Naive thymus-derived CD8-positive, alpha-beta T cell (primary cell): ENCODE results near the gene EVI5. TPM values are rescaled to one million over a fixed set of nuclear protein-coding genes. Genes with fewer than 3 reads are reported as not detected.

Source experiments
- ATAC-seq, 2 donors: fragments of 150-1000 bp; cut with Tn5 transposase in 1 of 2; sonication (Bioruptor Pico), chemical (Tn5 transposase) in 1 of 2; 1 replicate in 1 of 2; 2 replicates in 1 of 2; pipeline ENCODE4 v1.10.0; 2021; ENCODE audit warnings: mild to moderate bottlenecking in 2 of 2, moderate library complexity in 2 of 2
- POLR2A ChIA-PET: fragments of 350-600 bp; sonication (Branson Sonifier 250); formaldehyde crosslinking; loops from one replicate; lab custom pipeline; 2021; ENCODE audit warnings: antibody characterized with exemption; lab: Charles Lee
- DNase-seq, 10 donors: peaks; one replicate each; pipeline versions ENCODE4 v3.0.0 to v3.0.0-alpha.2; 2020 to 2022
- H3K27ac Mint-ChIP-seq, 10 donors: one replicate each; pipeline ENCODE4 v1.8.0; 2020 to 2022; ENCODE audit warnings: mild to moderate bottlenecking in 10 of 10, mixed read lengths in 10 of 10, moderate library complexity in 4 of 10, inconsistent platforms in 1 of 10
- H3K27me3 Mint-ChIP-seq, 5 donors: one replicate each; pipeline ENCODE4 v1.8.0; 2021 to 2022; ENCODE audit warnings: mixed read lengths in 5 of 5
- H3K36me3 Mint-ChIP-seq, 3 donors: one replicate each; pipeline ENCODE4 v1.8.0; 2020 to 2022; ENCODE audit warnings: mixed read lengths in 3 of 3, mild to moderate bottlenecking in 2 of 3, inconsistent platforms in 1 of 3
- H3K4me1 Mint-ChIP-seq, 4 donors: one replicate each; pipeline ENCODE4 v1.8.0; 2021 to 2022; ENCODE audit warnings: mixed read lengths in 4 of 4
- H3K4me3 Mint-ChIP-seq, 10 donors: one replicate each; pipeline ENCODE4 v1.8.0; 2020 to 2022; ENCODE audit warnings: mild to moderate bottlenecking in 10 of 10, mixed read lengths in 10 of 10, moderate library complexity in 6 of 10, inconsistent platforms in 1 of 10
- H3K9me3 Mint-ChIP-seq, 9 donors: one replicate each; pipeline ENCODE4 v1.8.0; 2020 to 2022; ENCODE audit warnings: mixed read lengths in 9 of 9, mild to moderate bottlenecking in 3 of 9, inconsistent platforms in 1 of 9, moderate library complexity in 1 of 9
- polyA plus RNA-seq, 3 donors: library from polyadenylated mRNA; unstranded; fragments of 300-500 nt; fragmentation: Illumina TruSeq; gene quantifications; one replicate each; pipeline ENCODE4 v1.2.3, GENCODE V29; 2021
- total RNA-seq, 8 experiments: library from RNA in 2 of 8; stranded (reverse) in 2 of 8; gene quantifications; one replicate each; pipeline ENCODE4 v1.2.3 and lab custom pipeline; 2021 to 2026

Gene EVI5
- total and polyA plus RNA-seq, 5 experiments from 2014 or later: 0.18 to 1.8 (median 0.99) TPM

DNA sequence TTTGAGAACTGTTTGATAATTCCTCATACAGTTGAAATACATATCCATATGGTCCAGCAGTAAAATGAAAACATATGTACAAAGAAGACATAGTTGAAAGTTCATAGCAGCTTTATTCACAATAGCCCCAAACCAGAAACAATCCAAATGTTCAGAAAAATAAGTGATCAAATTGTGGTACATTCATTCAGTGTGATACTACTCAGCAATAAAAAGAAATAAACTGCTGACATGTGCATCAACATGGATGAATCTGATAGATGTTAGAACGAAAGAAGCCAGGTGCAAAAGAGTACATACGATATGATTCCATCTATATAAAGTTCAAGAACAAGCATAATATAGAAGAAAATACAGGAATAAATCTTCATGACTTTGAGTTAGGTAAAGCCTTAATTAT is 77.2 kb downstream of the EVI5 start:
- no peaks in the 10 kb centered on the region for H3K36me3 Mint-ChIP-seq
- H3K27ac Mint-ChIP-seq: no peak overlapping the region
- ATAC-seq: no peak
- POLR2A ChIA-PET: no interaction called here
- DNase-seq: no peak
- H3K27me3 Mint-ChIP-seq: peaks cover 0 to 4% (median 0%) of the 10 kb centered on the region in 5 donors
- H3K4me1 Mint-ChIP-seq: no peaks in the 10 kb centered on the region
- no peaks in the 10 kb centered on the region for H3K9me3 Mint-ChIP-seq
- H3K4me3 Mint-ChIP-seq: no peak overlapping the region

DNA sequence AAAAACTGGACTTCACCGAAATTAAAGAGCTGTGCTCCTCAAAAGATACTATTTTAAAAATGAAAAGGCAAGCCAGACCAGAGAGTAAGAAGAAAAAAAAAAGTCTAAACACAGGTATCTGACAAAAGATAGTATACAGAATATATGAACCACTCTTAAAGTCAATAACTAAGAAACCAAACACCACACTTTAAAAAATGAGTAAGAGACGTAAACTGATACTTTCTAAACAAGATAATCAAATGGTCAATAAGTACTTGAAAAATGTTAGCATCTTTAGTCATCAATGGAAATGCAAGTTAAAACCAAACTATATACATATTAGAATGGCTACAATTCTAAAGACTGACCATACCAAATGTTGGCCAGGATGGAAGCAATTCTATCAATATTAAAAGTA is 77.6 kb downstream of the EVI5 start:
- Mint-ChIP-seq H3K36me3 (no peaks in the 10 kb centered on the region), H3K27ac (no peak overlapping the region)
- no peak for ATAC-seq

DNA sequence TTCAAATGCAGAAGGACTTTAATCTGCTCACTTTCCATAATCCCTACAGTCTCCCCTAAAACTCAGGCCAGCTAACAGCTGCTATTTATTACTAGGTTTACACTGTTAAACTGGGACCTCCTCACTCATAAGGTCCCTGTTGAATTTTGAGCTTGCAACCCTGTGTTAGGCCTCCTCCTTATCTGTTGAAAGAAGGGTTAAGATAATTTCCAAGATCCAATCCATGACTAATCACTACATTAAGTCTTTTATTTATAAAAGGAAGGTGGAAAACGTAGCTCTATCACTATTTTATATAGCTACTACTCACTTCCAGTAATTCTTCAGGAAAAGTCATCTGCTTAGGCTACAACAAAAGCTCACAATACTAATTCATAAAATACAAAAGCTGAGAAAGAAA is 79.5 kb downstream of the EVI5 start:
- ATAC-seq: no peak
- Mint-ChIP-seq H3K27me3 (peaks cover 0 to 5% (median 0%) of the 10 kb centered on the region in 5 donors), H3K4me3 (no peak overlapping the region), H3K9me3 (no peaks in the 10 kb centered on the region), H3K27ac (no peak overlapping the region), H3K36me3 (no peaks in the 10 kb centered on the region), H3K4me1 (no peaks in the 10 kb centered on the region)
- DNase-seq: no peak
- POLR2A ChIA-PET: no interaction called here

More for the DNA sequence above, 77.6 kb downstream of the EVI5 start:
- Mint-ChIP-seq H3K4me1 (no peaks in the 10 kb centered on the region), H3K27me3 (peaks cover 0 to 4% (median 0%) of the 10 kb centered on the region in 5 donors), H3K4me3 (no peak overlapping the region), H3K9me3 (no peaks in the 10 kb centered on the region)
- no peak for DNase-seq
- POLR2A ChIA-PET: no interaction called here

DNA sequence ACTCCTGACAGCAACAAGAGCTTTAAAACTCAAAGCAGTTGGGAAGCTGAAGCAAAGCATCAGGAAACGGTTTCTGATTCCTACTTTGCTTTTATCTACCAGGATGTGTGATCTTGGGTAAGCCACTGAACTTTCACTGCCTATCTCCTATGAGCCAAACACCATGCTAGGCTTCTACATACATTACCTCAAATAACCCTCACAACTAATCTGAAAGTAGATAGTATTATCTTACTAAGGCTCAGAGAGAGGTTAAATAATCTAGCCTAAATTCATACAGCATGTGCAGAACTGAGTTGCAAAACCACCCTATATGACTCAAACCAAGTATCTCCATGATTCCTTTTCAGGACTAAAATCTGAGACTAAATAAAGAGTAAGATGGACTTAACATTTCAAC is 83.8 kb downstream of the EVI5 start:
- H3K9me3 Mint-ChIP-seq: no peaks in the 10 kb centered on the region
- POLR2A ChIA-PET: no interaction called here
- no peak overlapping the region for H3K4me3 Mint-ChIP-seq
- ATAC-seq (no peak), DNase-seq (no peak)
- no peaks in the 10 kb centered on the region for H3K4me1 Mint-ChIP-seq
- H3K36me3 Mint-ChIP-seq: no peaks in the 10 kb centered on the region
- no peak overlapping the region for H3K27ac Mint-ChIP-seq
- peaks cover 0 to 5% (median 0%) of the 10 kb centered on the region in 5 donors for H3K27me3 Mint-ChIP-seq

DNA sequence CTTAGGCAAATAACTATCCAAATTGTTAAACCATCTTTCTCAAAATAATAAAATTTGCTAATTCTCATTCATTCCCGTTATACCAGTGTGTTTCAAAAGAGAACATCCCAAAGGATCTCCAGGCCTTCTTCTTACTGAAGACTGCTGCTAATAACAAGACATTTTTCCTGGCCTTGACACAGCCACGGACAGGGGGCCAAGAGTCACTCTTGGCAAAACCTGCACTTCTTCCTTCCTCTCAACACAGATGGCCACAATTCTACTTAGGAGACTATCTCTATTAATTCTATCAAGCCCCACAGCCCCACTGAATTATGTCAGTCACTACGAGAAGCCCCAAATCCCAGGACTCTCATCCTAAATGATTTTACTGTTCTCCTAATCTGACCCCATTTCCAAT is 86.0 kb downstream of the EVI5 start:
- ATAC-seq: no peak
- H3K4me3 Mint-ChIP-seq: no peak overlapping the region
- no peaks in the 10 kb centered on the region for H3K36me3 Mint-ChIP-seq
- peaks cover 0 to 2% (median 0%) of the 10 kb centered on the region in 5 donors for H3K27me3 Mint-ChIP-seq
- POLR2A ChIA-PET: no interaction called here
- H3K4me1 Mint-ChIP-seq: no peaks in the 10 kb centered on the region
- DNase-seq: no peak
- H3K9me3 Mint-ChIP-seq: no peaks in the 10 kb centered on the region
- H3K27ac Mint-ChIP-seq: no peak overlapping the region

DNA sequence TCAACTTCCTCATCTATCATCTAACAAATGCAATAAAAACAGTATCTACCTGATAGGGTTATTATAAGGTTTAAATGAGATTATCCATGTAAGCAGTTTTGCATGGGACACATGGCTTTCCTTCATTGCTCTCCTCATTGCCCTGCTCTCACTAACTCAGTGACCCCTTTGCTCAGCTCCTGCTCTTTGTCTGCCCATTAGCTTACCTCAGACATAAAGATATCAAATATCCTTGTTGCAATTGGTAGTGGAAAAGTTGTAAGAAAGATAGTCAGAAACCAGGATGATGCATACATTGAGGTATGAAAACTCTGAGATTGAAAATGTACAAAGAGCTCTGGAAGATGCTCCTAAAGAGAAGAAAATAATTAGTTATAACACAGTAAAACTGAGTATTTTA is 89.8 kb downstream of the EVI5 start:
- H3K9me3 Mint-ChIP-seq: no peaks in the 10 kb centered on the region
- H3K4me1 Mint-ChIP-seq: peaks cover 0 to 9% (median 3%) of the 10 kb centered on the region in 4 donors
- no peak overlapping the region for H3K27ac Mint-ChIP-seq
- H3K36me3 Mint-ChIP-seq: no peaks in the 10 kb centered on the region
- no peak for DNase-seq
- ATAC-seq: no peak
- POLR2A ChIA-PET: no interaction called here
- H3K27me3 Mint-ChIP-seq: no peaks in the 10 kb centered on the region
- H3K4me3 Mint-ChIP-seq: no peak overlapping the region

DNA sequence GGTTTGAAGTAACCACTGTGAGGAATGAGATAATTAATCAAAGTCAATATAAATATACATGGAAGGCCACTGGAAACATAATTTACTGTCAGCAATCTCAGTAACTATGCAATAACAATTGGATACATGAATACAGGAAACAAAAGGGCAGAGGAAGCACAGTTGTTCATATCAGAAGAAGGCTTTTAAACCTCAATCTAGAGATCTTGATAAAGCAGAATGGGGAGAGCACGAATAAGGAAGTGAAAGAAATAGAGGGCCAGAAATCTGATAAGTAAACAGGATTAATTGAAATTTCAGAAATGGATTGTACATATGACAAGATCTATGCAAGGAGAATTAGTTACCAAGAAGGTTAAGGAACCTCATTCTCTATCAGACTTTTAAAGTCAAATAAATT is 93.0 kb downstream of the EVI5 start:
- H3K27ac Mint-ChIP-seq: no peak overlapping the region
- DNase-seq (no peak), ATAC-seq (no peak)
- H3K4me3 Mint-ChIP-seq: no peak overlapping the region
- peaks cover 0 to 9% (median 3%) of the 10 kb centered on the region in 4 donors for H3K4me1 Mint-ChIP-seq
- POLR2A ChIA-PET: no interaction called here
- H3K27me3 Mint-ChIP-seq: peaks cover 0 to 2% (median 0%) of the 10 kb centered on the region in 5 donors
- H3K36me3 Mint-ChIP-seq: peaks cover 0 to under 1% (median 0%) of the 10 kb centered on the region in 3 donors
- H3K9me3 Mint-ChIP-seq: peaks cover 0 to 8% (median 0%) of the 10 kb centered on the region in 9 donors

DNA sequence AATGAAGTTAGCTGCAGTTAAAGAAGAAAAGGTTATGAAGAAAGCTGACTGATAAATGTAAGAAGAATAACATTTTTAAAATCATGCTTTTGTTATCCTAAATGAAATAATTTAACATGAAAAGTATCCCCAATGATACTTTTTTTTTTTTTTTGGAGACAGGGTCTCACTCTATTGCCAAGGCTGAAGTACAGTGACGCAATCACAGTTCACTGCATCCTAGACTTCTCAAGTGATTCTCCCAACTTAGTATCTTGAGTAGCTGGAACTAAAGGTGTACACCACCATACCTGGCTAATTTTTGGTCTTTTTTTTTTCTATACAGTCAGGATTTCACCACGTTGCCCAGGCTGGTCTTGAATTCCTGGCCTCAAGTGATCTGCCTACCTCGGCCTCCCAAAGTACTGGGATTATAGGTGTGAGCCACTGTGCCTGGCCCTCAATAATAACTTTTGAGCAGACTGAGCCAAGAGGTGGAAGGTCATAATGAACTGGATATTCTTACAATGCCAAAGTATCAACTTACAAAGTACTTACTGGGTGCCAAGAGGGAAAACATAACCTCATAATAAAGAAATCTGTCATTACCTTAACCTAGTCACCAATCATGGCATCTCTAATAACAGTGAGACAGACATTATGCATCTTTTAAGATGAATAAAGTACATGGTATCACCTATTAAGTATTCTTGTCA is 94.5 kb downstream of the EVI5 start:
- ATAC-seq (no peak), DNase-seq (no peak)
- H3K27me3 Mint-ChIP-seq: peaks cover 0 to 2% (median 0%) of the 10 kb centered on the region in 5 donors
- H3K4me1 Mint-ChIP-seq: peaks cover 0 to 9% (median 3%) of the 10 kb centered on the region in 4 donors
- no peak overlapping the region for H3K27ac Mint-ChIP-seq
- peaks cover 0 to 6% (median 0%) of the 10 kb centered on the region in 3 donors for H3K36me3 Mint-ChIP-seq
- POLR2A ChIA-PET: no interaction called here
- no peak overlapping the region for H3K4me3 Mint-ChIP-seq
- peaks cover 0 to 18% (median 4%) of the 10 kb centered on the region in 9 donors for H3K9me3 Mint-ChIP-seq

DNA sequence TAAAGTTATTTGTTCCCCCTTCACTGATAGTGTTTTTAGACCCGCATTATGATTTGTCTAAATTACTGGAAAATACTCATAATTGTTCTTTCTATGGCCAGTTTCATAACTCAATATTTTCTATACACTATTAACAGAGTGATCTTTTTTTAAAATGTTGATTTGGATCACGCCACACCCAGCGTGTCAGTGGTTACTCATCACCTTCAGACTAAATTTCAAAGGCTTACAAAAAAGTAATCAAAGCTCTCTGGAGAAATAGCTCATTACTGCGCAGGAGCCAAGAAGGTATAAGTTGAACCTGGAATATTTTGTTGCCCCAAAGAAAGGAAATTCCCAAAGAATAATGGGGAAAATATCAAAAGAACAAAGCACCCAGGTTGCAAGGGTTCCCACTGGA is 104.9 kb downstream of the EVI5 start:
- Mint-ChIP-seq H3K27me3 (peaks cover 7 to 19% (median 10%) of the 10 kb centered on the region in 5 donors), H3K4me1 (no peaks in the 10 kb centered on the region), H3K9me3 (peaks cover 0 to 4% (median 0%) of the 10 kb centered on the region in 9 donors), H3K4me3 (no peak overlapping the region), H3K27ac (no peak overlapping the region), H3K36me3 (peaks cover 0 to 12% (median 3%) of the 10 kb centered on the region in 3 donors)
- DNase-seq: no peak
- POLR2A ChIA-PET: no interaction called here
- no peak for ATAC-seq

DNA sequence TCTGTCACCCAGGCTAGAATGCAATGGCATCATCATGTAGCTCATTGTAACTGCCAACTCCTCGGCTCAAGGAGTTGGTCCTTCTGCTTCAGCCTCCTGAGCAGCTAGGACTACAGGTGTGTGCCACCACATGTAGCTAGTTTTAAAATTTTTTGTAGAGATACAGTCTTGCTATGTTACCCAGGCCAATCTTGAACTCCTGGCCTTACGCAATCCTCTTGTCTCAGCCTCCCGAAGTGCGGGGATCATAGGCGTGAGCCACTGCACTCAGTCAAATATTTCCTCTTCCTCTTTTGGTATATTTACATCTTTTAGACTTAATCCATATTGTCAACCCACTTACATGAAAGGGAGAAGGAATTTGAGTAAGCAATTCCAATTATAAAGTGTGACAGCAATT is 121.1 kb downstream of the EVI5 start:
- DNase-seq: no peak

DNA sequence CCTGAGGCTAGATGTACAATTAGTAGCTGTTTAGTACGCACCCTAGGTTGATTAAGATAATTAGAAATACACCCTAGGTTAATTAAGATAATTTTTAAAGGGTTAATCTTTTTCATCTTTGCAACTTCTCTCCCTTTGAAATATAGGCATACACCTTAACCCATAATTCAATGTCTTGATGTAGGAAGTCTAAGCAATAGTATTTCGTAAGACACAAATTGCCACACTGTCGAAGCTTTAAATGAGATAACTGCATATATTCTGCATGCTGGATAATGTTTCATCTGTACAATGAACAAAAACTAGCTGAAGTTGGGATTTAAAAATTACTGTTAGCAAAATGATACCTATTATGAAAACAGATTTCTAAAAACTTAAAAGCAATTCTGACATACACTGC is 122.9 kb downstream of the EVI5 start:
- H3K36me3 Mint-ChIP-seq: peaks cover 0 to under 1% (median 0%) of the 10 kb centered on the region in 3 donors
- POLR2A ChIA-PET: no interaction called here
- H3K27ac Mint-ChIP-seq: no peak overlapping the region
- H3K27me3 Mint-ChIP-seq: peaks cover 0 to 10% (median 3%) of the 10 kb centered on the region in 5 donors
- ATAC-seq (no peak), DNase-seq (no peak)
- no peak overlapping the region for H3K4me3 Mint-ChIP-seq
- H3K9me3 Mint-ChIP-seq: peaks cover 0 to 8% (median under 1%) of the 10 kb centered on the region in 9 donors
- no peaks in the 10 kb centered on the region for H3K4me1 Mint-ChIP-seq

More for the DNA sequence above, 121.1 kb downstream of the EVI5 start:
- Mint-ChIP-seq H3K9me3 (peaks cover 0 to 3% (median 0%) of the 10 kb centered on the region in 9 donors), H3K27ac (no peak overlapping the region), H3K36me3 (no peaks in the 10 kb centered on the region), H3K27me3 (peaks cover 0 to 3% (median 0%) of the 10 kb centered on the region in 5 donors), H3K4me3 (no peak overlapping the region), H3K4me1 (no peaks in the 10 kb centered on the region)
- ATAC-seq: no peak
- POLR2A ChIA-PET: no interaction called here

DNA sequence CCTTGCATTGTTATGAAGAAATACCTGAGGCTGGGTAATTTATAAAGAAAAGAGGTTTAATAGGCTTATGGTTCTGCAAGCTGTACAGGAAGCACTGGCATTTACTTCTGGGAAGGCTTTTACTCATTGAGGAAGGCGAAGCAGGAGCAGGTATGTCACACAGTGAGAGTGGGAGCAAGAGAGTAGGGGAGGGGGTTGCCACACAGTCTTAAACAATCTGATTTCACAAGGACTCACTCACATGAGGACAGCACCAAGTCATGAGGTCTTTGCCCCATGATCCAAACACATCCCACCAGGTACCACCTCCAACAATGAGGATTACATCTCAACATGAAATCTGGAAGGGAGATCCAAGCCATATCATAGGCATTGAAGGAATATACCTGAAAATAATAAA is 127.2 kb downstream of the EVI5 start:
- Mint-ChIP-seq H3K4me3 (no peak overlapping the region), H3K9me3 (peaks cover 12 to 45% (median 30%) of the 10 kb centered on the region in 9 donors), H3K27me3 (peaks cover 0 to 31% (median 8%) of the 10 kb centered on the region in 5 donors), H3K36me3 (peaks cover 0 to 32% (median 20%) of the 10 kb centered on the region in 3 donors), H3K4me1 (no peaks in the 10 kb centered on the region), H3K27ac (no peak overlapping the region)
- DNase-seq (no peak), ATAC-seq (no peak)
- POLR2A ChIA-PET: no interaction called here

DNA sequence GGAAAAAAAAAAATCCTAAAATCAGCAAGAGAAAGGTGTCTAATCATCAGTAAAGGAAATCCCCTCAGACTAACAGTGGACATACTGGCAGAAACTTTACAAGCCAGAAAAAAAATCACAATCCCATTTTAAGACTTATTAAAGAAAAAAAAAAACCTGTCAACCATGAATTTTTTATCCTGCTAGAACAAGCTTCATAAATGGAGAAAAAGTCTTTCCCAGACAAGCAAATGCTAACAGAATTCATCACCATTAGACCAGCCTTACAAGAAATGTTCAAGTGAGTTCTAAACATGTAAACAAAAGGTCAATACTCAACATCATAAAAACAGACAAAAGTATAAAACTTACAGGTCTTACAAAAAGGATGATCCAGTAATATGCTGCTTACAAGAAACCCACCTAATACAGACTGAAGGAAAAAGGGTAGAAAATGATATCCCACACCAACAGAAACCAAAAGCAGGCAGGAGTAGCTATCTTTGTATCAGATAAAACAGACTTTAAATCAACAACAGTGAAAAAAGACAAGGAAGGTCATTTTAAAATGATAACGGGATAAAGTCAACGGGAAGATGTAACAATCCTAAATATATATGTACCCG is 129.6 kb downstream of the EVI5 start:
- no peak for ATAC-seq
- H3K4me1 Mint-ChIP-seq: no peaks in the 10 kb centered on the region
- H3K36me3 Mint-ChIP-seq: peaks cover 0 to 40% (median 20%) of the 10 kb centered on the region in 3 donors

More for the DNA sequence above, 129.6 kb downstream of the EVI5 start:
- H3K27me3 Mint-ChIP-seq: peaks cover 4 to 40% (median 13%) of the 10 kb centered on the region in 5 donors
- peaks cover 12 to 46% (median 36%) of the 10 kb centered on the region in 9 donors for H3K9me3 Mint-ChIP-seq
- H3K4me3 Mint-ChIP-seq: no peak overlapping the region
- POLR2A ChIA-PET: no interaction called here
- no peak overlapping the region for H3K27ac Mint-ChIP-seq
- DNase-seq: no peak
